Ectodermal cell (in vitro differentiated cells): Measurements from ENCODE around the gene MPP4.

Experiments used
- H3K27ac ChIP-seq: 2 replicates; pipeline ENCODE4 v1.7.0; 2013; ENCODE audit warnings: mild to moderate bottlenecking, low read depth, low read length; ENCODE audit not compliant: insufficient read depth, poor library complexity, severe bottlenecking
- H3K27me3 ChIP-seq: 2 replicates; pipeline ENCODE4 v1.7.0; 2013; ENCODE audit warnings: mild to moderate bottlenecking, low read length; ENCODE audit not compliant: insufficient read depth, control insufficient read depth, poor library complexity, severe bottlenecking
- H3K36me3 ChIP-seq: one replicate; pipeline ENCODE4 v1.7.0; 2013; ENCODE audit warnings: low read length; ENCODE audit not compliant: control insufficient read depth, insufficient read depth
- H3K4me1 ChIP-seq: one replicate; pipeline ENCODE4 v1.7.0; 2013; ENCODE audit warnings: low read length; ENCODE audit not compliant: control insufficient read depth, insufficient read depth
- H3K4me3 ChIP-seq: 2 replicates; pipeline ENCODE4 v1.7.0; 2013; ENCODE audit warnings: low read depth, low read length, control low read depth; ENCODE audit not compliant: insufficient read depth
- H3K9me3 ChIP-seq: 2 replicates; pipeline ENCODE4 v1.7.0; 2013; ENCODE audit warnings: mild to moderate bottlenecking, low read length, moderate library complexity; ENCODE audit not compliant: control insufficient read depth
- WGBS, 2 experiments: methylation state at CpG; one replicate each; pipeline ENCODE4 v1.1.7; 2013; ENCODE audit warnings: missing lambda C conversion rate in 2 of 2; 5-methylcytosine and 5-hydroxymethylcytosine counted together

MPP4 gene

GRCh38 chr2:201638326-201638725 lies 60.1 kb downstream of the MPP4 start:
- peaks cover 35% of the 10 kb centered on the region for H3K36me3 ChIP-seq
- H3K9me3 ChIP-seq, result no peaks in the 10 kb centered on the region
- no peaks in the 10 kb centered on the region for H3K27me3 ChIP-seq
- WGBS, 2 experiments, result 72 to 74% methylated on average over 4 of the region's 4 CpGs
- no peaks in the 10 kb centered on the region for H3K4me1 ChIP-seq
- H3K27ac ChIP-seq, result no peak overlapping the region
- H3K4me3 ChIP-seq, result no peak overlapping the region

GRCh38 chr2:201633661-201634249 lies 64.7 kb downstream of the MPP4 start:
- Histone ChIP-seq H3K9me3 (no peaks in the 10 kb centered on the region), H3K36me3 (peaks cover 63% of the 10 kb centered on the region), H3K27ac (no peak overlapping the region), H3K4me3 (no peak overlapping the region), H3K4me1 (no peaks in the 10 kb centered on the region), H3K27me3 (no peaks in the 10 kb centered on the region)
- WGBS, 2 experiments, result 97 to 98% methylated on average over 4 of the region's 4 CpGs

- Histone ChIP-seq H3K4me3 (no peak overlapping the region), H3K36me3 (peaks cover 65% of the 10 kb centered on the region), H3K27ac (no peak overlapping the region), H3K9me3 (no peaks in the 10 kb centered on the region), H3K4me1 (no peaks in the 10 kb centered on the region), H3K27me3 (no peaks in the 10 kb centered on the region)
- WGBS, 2 experiments, result 93 to 97% methylated on average over 8 of the region's 8 CpGs
Measured at GRCh38 chr2:201631041-201631440, 67.4 kb downstream of the MPP4 start.

- Histone ChIP-seq H3K36me3 (peaks cover 65% of the 10 kb centered on the region), H3K4me3 (no peak overlapping the region), H3K27ac (no peak overlapping the region), H3K9me3 (no peaks in the 10 kb centered on the region), H3K4me1 (no peaks in the 10 kb centered on the region), H3K27me3 (no peaks in the 10 kb centered on the region)
- whole genome bisulfite sequencing, 2 experiments, result 85 to 91% methylated on average over 2 of the region's 2 CpGs
Measured at GRCh38 chr2:201630577-201630976, 67.9 kb downstream of the MPP4 start.

GRCh38 chr2:201628545-201628944 lies 69.9 kb downstream of the MPP4 start:
- H3K9me3 ChIP-seq, result no peaks in the 10 kb centered on the region
- H3K4me3 ChIP-seq, result no peak overlapping the region
- no peaks in the 10 kb centered on the region for H3K4me1 ChIP-seq
- peaks cover 51% of the 10 kb centered on the region for H3K36me3 ChIP-seq
- no peak overlapping the region for H3K27ac ChIP-seq
- no peaks in the 10 kb centered on the region for H3K27me3 ChIP-seq
- 92 to 96% methylated on average over 2 of the region's 2 CpGs for WGBS, 2 experiments

GRCh38 chr2:201622306-201622970 lies 76.0 kb downstream of the MPP4 start:
- no peaks in the 10 kb centered on the region for H3K9me3 ChIP-seq
- H3K4me1 ChIP-seq, result no peaks in the 10 kb centered on the region
- no peak overlapping the region for H3K4me3 ChIP-seq
- no peak overlapping the region for H3K27ac ChIP-seq
- whole genome bisulfite sequencing, 2 experiments, result 91 to 92% methylated on average over 5 of the region's 5 CpGs
- no peaks in the 10 kb centered on the region for H3K27me3 ChIP-seq
- H3K36me3 ChIP-seq, result peaks cover 13% of the 10 kb centered on the region

- H3K9me3 ChIP-seq, result no peaks in the 10 kb centered on the region
- no peaks in the 10 kb centered on the region for H3K27me3 ChIP-seq
- H3K4me1 ChIP-seq, result no peaks in the 10 kb centered on the region
- no peak overlapping the region for H3K4me3 ChIP-seq
- peaks cover 11% of the 10 kb centered on the region for H3K36me3 ChIP-seq
- WGBS, 2 experiments, result 94 to 97% methylated on average over 3 to 4 of the region's 4 CpGs
- H3K27ac ChIP-seq, result no peak overlapping the region
Measured at GRCh38 chr2:201621293-201621999, 77.0 kb downstream of the MPP4 start.

GRCh38 chr2:201618744-201619662 lies 79.4 kb downstream of the MPP4 start:
- WGBS, 2 experiments, result 93% methylated on average over 38 to 39 of the region's 39 CpGs
- Histone ChIP-seq H3K4me1 (no peaks in the 10 kb centered on the region), H3K27ac (no peak overlapping the region), H3K4me3 (no peak overlapping the region), H3K27me3 (no peaks in the 10 kb centered on the region), H3K9me3 (no peaks in the 10 kb centered on the region), H3K36me3 (no peaks in the 10 kb centered on the region)

GRCh38 chr2:201608021-201608420 lies 90.4 kb downstream of the MPP4 start:
- Histone ChIP-seq H3K27me3 (no peaks in the 10 kb centered on the region), H3K36me3 (no peaks in the 10 kb centered on the region), H3K9me3 (peaks cover 3% of the 10 kb centered on the region), H3K4me3 (no peak overlapping the region), H3K4me1 (no peaks in the 10 kb centered on the region), H3K27ac (no peak overlapping the region)
- whole genome bisulfite sequencing, 2 experiments, result 77 to 84% methylated on average over 1 of the region's 1 CpG

- Histone ChIP-seq H3K4me3 (no peak overlapping the region), H3K9me3 (peaks cover 3% of the 10 kb centered on the region), H3K27ac (no peak overlapping the region), H3K27me3 (no peaks in the 10 kb centered on the region), H3K36me3 (no peaks in the 10 kb centered on the region), H3K4me1 (no peaks in the 10 kb centered on the region)
- WGBS, 2 experiments, result 86 to 88% methylated on average over 2 of the region's 2 CpGs
Measured at GRCh38 chr2:201607568-201607967, 90.9 kb downstream of the MPP4 start.
